ENCODE measurements around the gene CSHL1.
"Not testable (repeated sequence)": the region's sequence is repeated elsewhere in the genome, so short reads cannot be mapped to it uniquely, and the experiment has no call there.

GRCh38 chr17:63918789-63919305 lies 7.8 kb upstream of the CSHL1 start, which contains the start of gene GH1:
- TF ChIP-seq POLR2A, CTCF (IDR thresholded peaks at IDR 0.05): not testable (repeated sequence)

Data from thyroid gland (tissue), 4 donors.